H9 (cell line): ENCODE data around the gene PLEKHG3. TPM values are rescaled to one million over a fixed set of nuclear protein-coding genes. Genes with fewer than 3 reads are reported as not detected.

Experiments used
- DNase-seq: peaks from one replicate; pipeline ENCODE4 v3.0.0-alpha.2; 2017
- H2AFZ ChIP-seq: one replicate; pipeline ENCODE4 v1.6.1; 2013; ENCODE audit warnings: mild to moderate bottlenecking, low read length, control low read depth, moderate library complexity
- H2AK5ac ChIP-seq: 2 replicates; pipeline ENCODE4 v1.6.1; 2013; ENCODE audit warnings: low read length, control low read depth, mixed read lengths; ENCODE audit not compliant: insufficient read length
- H2BK120ac ChIP-seq: one replicate; pipeline ENCODE4 v1.6.1; 2013; ENCODE audit warnings: low read depth, mild to moderate bottlenecking, low read length, control low read depth, inconsistent platforms; ENCODE audit not compliant: poor library complexity, severe bottlenecking
- H2BK12ac ChIP-seq: 2 replicates; pipeline ENCODE4 v1.6.1; 2013; ENCODE audit warnings: low read length, control low read depth, mixed read lengths, low read depth; ENCODE audit not compliant: insufficient read length
- H2BK15ac ChIP-seq: 2 replicates; pipeline ENCODE4 v1.6.1; 2013; ENCODE audit warnings: low read depth, low read length, control low read depth
- H2BK20ac ChIP-seq: one replicate; pipeline ENCODE4 v1.6.1; 2013; ENCODE audit warnings: low read depth, mild to moderate bottlenecking, low read length, control low read depth, inconsistent platforms; ENCODE audit not compliant: poor library complexity, severe bottlenecking
- H2BK5ac ChIP-seq: 2 replicates; pipeline ENCODE4 v1.6.1; 2013; ENCODE audit warnings: low read length, control low read depth, mixed read lengths; ENCODE audit not compliant: insufficient read length
- H3K14ac ChIP-seq: 2 replicates; pipeline ENCODE4 v1.6.1; 2013; ENCODE audit warnings: low read length, control low read depth; ENCODE audit not compliant: insufficient read depth
- H3K18ac ChIP-seq: 2 replicates; pipeline ENCODE4 v1.6.1; 2013; ENCODE audit warnings: low read depth, mild to moderate bottlenecking, mixed read lengths, low read length, control low read depth; ENCODE audit not compliant: insufficient read length
- H3K23ac ChIP-seq: 2 replicates; pipeline ENCODE4 v1.6.1; 2013; ENCODE audit warnings: low read length, control low read depth, mixed read lengths, low read depth; ENCODE audit not compliant: insufficient read length
- H3K23me2 ChIP-seq: 2 replicates; pipeline ENCODE4 v1.6.1; 2013; ENCODE audit warnings: low read depth, mild to moderate bottlenecking, mixed read lengths, low read length, control low read depth; ENCODE audit not compliant: insufficient read length, poor library complexity, severe bottlenecking
- H3K27ac ChIP-seq: 2 replicates; pipeline ENCODE4 v1.5.1; 2013; ENCODE audit warnings: low read length, control low read depth, mixed read lengths, low read depth; ENCODE audit not compliant: insufficient read length
- H3K27me3 ChIP-seq: 2 replicates; pipeline ENCODE4 v1.6.1; 2013; ENCODE audit warnings: low read length, control low read depth, inconsistent platforms; ENCODE audit not compliant: insufficient read depth
- H3K4ac ChIP-seq: 2 replicates; pipeline ENCODE4 v1.6.1; 2013; ENCODE audit warnings: low read depth, mild to moderate bottlenecking, control low read depth, inconsistent platforms, low read length, moderate library complexity
- H3K4me1 ChIP-seq: 2 replicates; pipeline ENCODE4 v1.6.1; 2013; ENCODE audit warnings: low read length, control low read depth, inconsistent platforms; ENCODE audit not compliant: insufficient read depth
- H3K4me2 ChIP-seq: 2 replicates; pipeline ENCODE4 v1.6.1; 2013; ENCODE audit warnings: low read length, control low read depth, mixed read lengths; ENCODE audit not compliant: insufficient read length, insufficient read depth
- H3K56ac ChIP-seq: 2 replicates; pipeline ENCODE4 v1.6.1; 2013; ENCODE audit warnings: low read depth, mild to moderate bottlenecking, mixed read lengths, low read length, control low read depth; ENCODE audit not compliant: insufficient read length
- H3K79me1 ChIP-seq: 2 replicates; pipeline ENCODE4 v1.6.1; 2013; ENCODE audit warnings: low read depth, mild to moderate bottlenecking, moderate library complexity, low read length, control low read depth, inconsistent platforms; ENCODE audit not compliant: insufficient read depth, poor library complexity, severe bottlenecking
- H3K79me2 ChIP-seq: 2 replicates; pipeline ENCODE4 v1.6.1; 2013; ENCODE audit warnings: low read length, control low read depth, inconsistent platforms; ENCODE audit not compliant: insufficient read depth
- H3K9ac ChIP-seq: 2 replicates; pipeline ENCODE4 v1.6.1; 2013; ENCODE audit warnings: low read length, control low read depth, mixed read lengths; ENCODE audit not compliant: insufficient read length; ENCODE audit errors: extremely low read depth
- H3K9me3 ChIP-seq: one replicate; pipeline ENCODE4 v1.6.1; 2013; ENCODE audit warnings: low read depth, low read length, inconsistent platforms; ENCODE audit not compliant: control insufficient read depth
- H3T11ph ChIP-seq: one replicate; pipeline ENCODE4 v1.6.1; 2013; ENCODE audit warnings: mild to moderate bottlenecking, low read length, control low read depth, inconsistent platforms
- H4K20me1 ChIP-seq: one replicate; pipeline ENCODE4 v1.6.1; 2013; ENCODE audit not compliant: control insufficient read depth, insufficient read length, insufficient read depth
- H4K5ac ChIP-seq: 2 replicates; pipeline ENCODE4 v1.6.1; 2013; ENCODE audit warnings: low read depth, mild to moderate bottlenecking, mixed read lengths, low read length, control low read depth; ENCODE audit not compliant: insufficient read length
- H4K8ac ChIP-seq: replicated peaks from 2 replicates; pipeline ENCODE4 v1.6.1; 2013; ENCODE audit warnings: low read length, control low read depth, mixed read lengths, low read depth; ENCODE audit not compliant: insufficient read length
- H4K91ac ChIP-seq: 2 replicates; pipeline ENCODE4 v1.6.1; 2013; ENCODE audit warnings: low read depth, mild to moderate bottlenecking, moderate library complexity, mixed read lengths, low read length, control low read depth; ENCODE audit not compliant: insufficient read length
- H3K27ac Mint-ChIP-seq, 3 experiments: 2 replicates in 2 of 3; 3 replicates in 1 of 3; pipeline ENCODE4 v1.8.0; 2020 to 2021; ENCODE audit warnings: mixed read lengths in 3 of 3, mild to moderate bottlenecking in 1 of 3, moderate library complexity in 1 of 3
- H3K27me3 Mint-ChIP-seq: 2 replicates; pipeline ENCODE4 v1.8.0; 2021; ENCODE audit warnings: low read depth, mild to moderate bottlenecking, moderate library complexity, mixed read lengths
- H3K36me3 Mint-ChIP-seq, 3 experiments: 2 replicates in 2 of 3; 3 replicates in 1 of 3; pipeline ENCODE4 v1.8.0; 2020 to 2021; ENCODE audit warnings: low read depth in 3 of 3, mixed read lengths in 3 of 3; ENCODE audit not compliant: insufficient read depth in 1 of 3
- H3K4me1 Mint-ChIP-seq, 2 experiments: 2 replicates each; pipeline ENCODE4 v1.8.0; 2020; ENCODE audit warnings: mixed read lengths in 2 of 2
- H3K4me3 Mint-ChIP-seq, 2 experiments: 2 replicates in 1 of 2; 3 replicates in 1 of 2; pipeline ENCODE4 v1.8.0; 2020 to 2021; ENCODE audit warnings: mild to moderate bottlenecking in 2 of 2, mixed read lengths in 2 of 2, moderate library complexity in 1 of 2
- H3K9me3 Mint-ChIP-seq, 2 experiments: 2 replicates in 1 of 2; 3 replicates in 1 of 2; pipeline ENCODE4 v1.8.0; 2020; ENCODE audit warnings: mild to moderate bottlenecking in 2 of 2, mixed read lengths in 2 of 2, moderate library complexity in 1 of 2
- CTCF ChIP-seq: fragments of 200-600 bp; sonication (generic); conservative IDR thresholded peaks from 3 replicates; pipeline ENCODE4 v1.8.0; 2021; ENCODE audit warnings: antibody characterized with exemption, mild to moderate bottlenecking
- WGBS: extraction: QIAGEN DNeasy Blood & Tissue Kit; methylation state at CpG from one replicate; pipeline ENCODE4 v1.1.7; 2013; ENCODE audit warnings: missing lambda C conversion rate, low lambda C conversion rate, mixed read lengths; ENCODE audit not compliant: insufficient read length; ENCODE audit errors: extremely low coverage; 5-methylcytosine and 5-hydroxymethylcytosine counted together
- total RNA-seq: library from RNA; stranded (reverse); gene quantifications from 2 replicates; pipeline ENCODE4 v1.2.1, GENCODE V29; 2021

The PLEKHG3 gene
- total RNA-seq, 1 experiment from 2014 or later = 48.5 TPM

DNA sequence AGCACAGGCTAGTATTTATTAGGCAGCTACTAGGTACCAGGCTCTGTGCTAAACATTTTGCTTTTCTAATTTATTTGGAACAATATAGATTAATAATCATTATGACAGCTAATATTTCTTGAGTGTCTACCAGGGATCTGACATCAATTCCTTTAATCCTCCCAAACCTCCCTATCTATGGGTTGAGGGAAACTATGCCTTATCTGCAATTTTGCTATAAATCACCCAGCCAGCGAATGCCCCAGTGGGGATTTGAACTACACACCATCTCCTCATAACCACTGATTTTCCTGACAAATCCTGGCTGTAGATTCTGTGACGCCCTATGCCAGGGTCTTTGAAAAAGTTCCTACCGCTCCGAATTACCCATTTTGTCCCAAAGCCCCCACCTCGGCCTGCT lies 21.4 kb upstream of the PLEKHG3 start:
- Histone ChIP-seq H3K27me3 (no peaks in the 10 kb centered on the region; the same call in 1 of the 2 replicates), H2BK12ac (no peak overlapping the region), H3K79me1 (no peaks in the 10 kb centered on the region), H3K79me2 (no peaks in the 10 kb centered on the region), H3K4ac (no peak overlapping the region), H4K8ac (no peak overlapping the region), H4K20me1 (no peaks in the 10 kb centered on the region), H3K9me3 (no peaks in the 10 kb centered on the region), H3K18ac (no peak overlapping the region), H2AK5ac (no peak overlapping the region), H3K56ac (no peak overlapping the region), H2AFZ (no peak overlapping the region), H3K23me2 (no peaks in the 10 kb centered on the region), H4K5ac (no peak overlapping the region), H3K23ac (no peak overlapping the region), H2BK15ac (no peak overlapping the region), H3K9ac (no peak overlapping the region), H2BK120ac (no peak overlapping the region), H3K4me2 (no peak overlapping the region), H4K91ac (no peak overlapping the region), H3T11ph (no peak overlapping the region), H3K27ac (no peak overlapping the region), H3K14ac (no peak overlapping the region), H3K4me1 (no peaks in the 10 kb centered on the region), H2BK20ac (no peak overlapping the region), H2BK5ac (no peak overlapping the region)
- H3K27me3 Mint-ChIP-seq = peaks cover 17% of the 10 kb centered on the region
- peaks cover 21 to 36% of the 10 kb centered on the region in 2 experiments for H3K4me1 Mint-ChIP-seq
- no peak overlapping the region for H3K4me3 Mint-ChIP-seq
- no peaks in the 10 kb centered on the region for H3K36me3 Mint-ChIP-seq
- no peak for DNase-seq
- no peaks in the 10 kb centered on the region; a peak in 1 of 5 replicates for H3K9me3 Mint-ChIP-seq
- TF ChIP-seq CTCF = no peak
- no peak overlapping the region; a peak in 1 of 7 replicates for H3K27ac Mint-ChIP-seq
- WGBS = no CpG with 5 or more reads among the region's 5 CpGs
